AG04450 (cell line): ENCODE measurements around the gene APP. TPM values are rescaled to one million over a fixed set of nuclear protein-coding genes. Genes with fewer than 3 reads are reported as not detected.
A peak's percentile ranks its signal among the peaks of the same experiment; 100 is the strongest.

Source experiments
- CTCF ChIA-PET: fragments of 300-600, 350-600 bp; formaldehyde crosslinking; extraction: SDS; loops from one replicate; lab custom pipeline; 2022; ENCODE audit warnings: antibody characterized with exemption, inconsistent platforms; lab: Charles Lee
- POLR2A ChIA-PET: fragments of 350-600 bp; formaldehyde crosslinking; extraction: SDS; loops from one replicate; lab custom pipeline; 2021; ENCODE audit warnings: antibody characterized with exemption, inconsistent platforms; lab: Yijun Ruan, JAX
- DNase-seq: peaks from one replicate; pipeline ENCODE4 v3.0.0-alpha.2; 2011; ENCODE audit warnings: low read depth, low spot score
- H3K27ac ChIP-seq: one replicate; pipeline ENCODE4 v1.5.1; 2012; ENCODE audit warnings: low read depth, low read length, control low read depth
- H3K27me3 ChIP-seq: one replicate; pipeline ENCODE4 v1.6.0; 2012; ENCODE audit warnings: low read length; ENCODE audit not compliant: control insufficient read depth, insufficient read depth
- H3K4me3 ChIP-seq: 2 replicates; pipeline ENCODE4 v1.5.1; 2011; ENCODE audit warnings: mild to moderate bottlenecking, low read depth, low read length, control low read depth
- H3K9me3 ChIP-seq: 2 replicates; pipeline ENCODE4 v1.5.1; 2012; ENCODE audit warnings: low read length; ENCODE audit not compliant: control insufficient read depth, insufficient read depth
- CTCF ChIP-seq: IDR thresholded peaks from 2 replicates; pipeline ENCODE4 v1.5.1; 2011; ENCODE audit warnings: low read depth, low read length, control low read depth, inconsistent platforms
- polyA plus RNA-seq: library from polyadenylated mRNA; depleted of rRNA; stranded (reverse); fragments of >200 nt; gene quantifications from 2 replicates; pipeline ENCODE4 v1.2.3, GENCODE V29; 2011

The APP gene
- polyA plus RNA-seq, 1 experiment = 870 TPM

DNA sequence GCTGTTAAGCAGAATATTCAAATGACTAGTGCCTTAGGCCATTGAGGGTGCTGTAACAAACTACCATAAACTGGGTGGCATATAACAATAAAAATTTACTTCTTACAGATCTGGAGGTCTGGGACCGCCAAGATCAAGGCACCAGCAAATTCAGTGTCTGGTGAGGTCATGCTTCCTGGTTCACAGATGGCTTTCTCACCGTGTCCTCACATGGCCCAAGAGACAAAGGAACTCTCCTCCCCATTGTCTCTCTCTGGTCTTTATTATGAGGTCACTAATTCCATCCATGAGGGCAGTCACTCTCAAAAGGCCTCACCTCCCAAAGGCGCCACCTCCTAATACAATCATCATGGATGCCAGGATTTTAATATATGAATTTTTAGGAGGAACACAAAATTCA lies 308.5 kb downstream of the APP start:
- no peak overlapping the region for H3K27ac ChIP-seq
- ChIA-PET CTCF (interaction anchor here (0.5 to 1.4 kb wide), 6 partner anchors 11 to 118 kb away, joined by 3 to 7 read pairs (median 4); no protein-coding TSS in a partner anchor), POLR2A (no interaction called here)
- H3K9me3 ChIP-seq = peaks cover 3% of the 10 kb centered on the region; the same call in 1 of the 2 replicates
- no peak for DNase-seq
- peaks cover 3% of the 10 kb centered on the region for H3K27me3 ChIP-seq
- no peak overlapping the region for H3K4me3 ChIP-seq
- TF ChIP-seq CTCF = no peak

GRCh38 chr21:25859235-25859929 lies 311.2 kb downstream of the APP start:
- no peak for TF ChIP-seq CTCF
- Histone ChIP-seq H3K4me3 (no peak overlapping the region), H3K9me3 (peaks cover 3% of the 10 kb centered on the region; the same call in 1 of the 2 replicates), H3K27ac (no peak overlapping the region), H3K27me3 (peaks cover 8% of the 10 kb centered on the region)
- ChIA-PET CTCF (interaction anchor here (1.0 to 2.3 kb wide), 2 partner anchors 251 to 312 kb away, joined by 3 to 9 read pairs; no protein-coding TSS in a partner anchor), POLR2A (no interaction called here)
- DNase-seq = peak; percentile 33

GRCh38 chr21:25858325-25858724 lies 312.2 kb downstream of the APP start:
- ChIA-PET CTCF (interaction anchor here (1.0 to 2.3 kb wide), 4 partner anchors 37 to 313 kb away, joined by 3 to 9 read pairs (median 3); no protein-coding TSS in a partner anchor), POLR2A (no interaction called here)
- TF ChIP-seq CTCF = no peak
- no peak for DNase-seq
- H3K9me3 ChIP-seq = peaks cover 3% of the 10 kb centered on the region; the same call in 1 of the 2 replicates
- H3K27me3 ChIP-seq = peaks cover 13% of the 10 kb centered on the region
- no peak overlapping the region for H3K27ac ChIP-seq
- H3K4me3 ChIP-seq = no peak overlapping the region

DNA sequence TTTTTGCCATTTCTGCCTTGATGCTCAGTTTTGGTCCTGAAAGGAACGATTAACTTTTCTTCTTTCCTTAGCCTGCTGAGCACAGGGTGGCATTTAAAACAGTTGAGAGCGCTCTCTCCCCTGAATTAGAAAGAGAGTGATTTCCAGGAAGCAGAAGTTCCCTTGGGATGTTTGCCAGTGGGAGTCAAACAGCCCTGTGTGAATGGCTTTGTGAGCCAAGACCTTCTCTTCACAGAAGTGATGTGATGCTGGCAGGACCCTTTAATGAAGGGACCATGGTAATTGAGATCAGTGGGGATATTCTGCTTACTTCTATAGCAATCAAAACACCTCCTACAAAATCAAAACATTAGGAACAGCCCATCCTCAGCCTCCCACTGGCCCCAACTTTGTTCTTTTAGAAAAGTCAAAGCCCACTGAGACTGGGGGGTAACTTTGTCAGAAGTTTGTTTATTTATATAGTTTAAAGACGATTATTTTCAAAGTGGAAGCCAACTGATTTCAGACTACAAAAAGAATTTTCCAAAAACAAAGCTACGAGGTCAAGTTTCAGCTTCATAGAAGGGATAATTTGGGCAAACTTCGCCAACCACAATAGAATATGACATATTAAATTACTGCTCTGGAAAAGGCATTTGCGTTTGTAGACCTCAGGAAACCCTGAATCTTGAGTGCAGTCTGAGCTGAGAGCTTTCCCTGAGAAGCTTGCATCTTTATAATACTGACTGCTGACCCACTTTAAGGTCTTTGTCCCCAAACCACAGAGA lies 313.1 kb downstream of the APP start:
- no peak for DNase-seq
- Histone ChIP-seq H3K27me3 (peaks cover 18% of the 10 kb centered on the region), H3K9me3 (peaks cover 3% of the 10 kb centered on the region; the same call in 1 of the 2 replicates), H3K27ac (no peak overlapping the region), H3K4me3 (no peak overlapping the region)
- ChIA-PET CTCF (interaction anchor here (1.0 to 2.3 kb wide), 3 partner anchors 38 to 249 kb away, joined by 3 to 9 read pairs (median 3); no protein-coding TSS in a partner anchor), POLR2A (no interaction called here)
- TF ChIP-seq CTCF = no peak
